ENCODE data around the gene PTPRD.

DNA sequence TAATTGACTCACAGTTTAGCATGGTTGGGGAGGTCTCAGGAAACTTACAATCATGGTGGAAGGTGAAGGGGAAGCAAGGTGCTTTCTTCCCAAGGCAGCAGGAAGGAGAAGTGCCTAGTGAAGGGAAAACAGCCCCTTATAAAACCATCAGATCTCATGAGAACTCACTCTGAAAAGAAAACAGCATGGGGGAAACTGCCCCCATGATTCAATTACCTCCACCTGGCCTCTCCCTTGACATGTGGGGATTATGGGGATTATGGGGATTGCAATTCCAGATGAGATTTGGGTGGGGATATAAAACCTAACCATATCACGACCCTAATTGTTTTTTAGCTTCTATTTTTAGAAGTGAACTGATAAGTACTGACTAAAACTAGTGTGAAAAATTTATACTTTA, 1435.7 kb downstream of the PTPRD start:
- TF ChIP-seq POLR2AphosphoS5 (IDR thresholded peaks at IDR 0.05; ENCODE audit: borderline replicate concordance, low read depth, low read length) (no peak), EZH2 (IDR thresholded peaks at IDR 0.05) (no peak)
